Measurements from ENCODE around the gene ODAD2.

Gene ODAD2

GRCh38 chr10:27784272-27784671 is 214.6 kb downstream of the ODAD2 start:
- Histone ChIP-seq H3K27me3 (ENCODE audit: insufficient read depth, low read length, poor library complexity, severe bottlenecking) (no peaks in the 10 kb centered on the region), H3K9me3 (ENCODE audit: insufficient read depth, low read depth, low read length) (no peaks in the 10 kb centered on the region), H3K9me2 (replicated peaks; ENCODE audit: low read depth, low read length) (no peaks in the 10 kb centered on the region), H3F3A (ENCODE audit: low read depth) (no peaks in the 10 kb centered on the region), H3K79me2 (ENCODE audit: insufficient read depth, low read length) (no peaks in the 10 kb centered on the region), H3K36me3 (ENCODE audit: insufficient read depth, low read length) (no peaks in the 10 kb centered on the region), H2AFZ (ENCODE audit: low read length) (peak overlapping the region; percentile 40; the same call in 1 of the 2 replicates), H4K20me1 (ENCODE audit: insufficient read depth, low read length, poor library complexity, severe bottlenecking) (no peaks in the 10 kb centered on the region), H3K4me3 (ENCODE audit: low read length, poor library complexity, severe bottlenecking) (no peak overlapping the region), H3K4me1 (ENCODE audit: insufficient read depth, low read length, poor library complexity, severe bottlenecking) (no peaks in the 10 kb centered on the region), H3K9ac (ENCODE audit: low read depth, low read length, poor library complexity, severe bottlenecking) (no peak overlapping the region), H3K4me2 (ENCODE audit: low read depth, low read length, poor library complexity, severe bottlenecking) (no peak overlapping the region)
- TF ChIP-seq EZH2phosphoT487 (IDR thresholded peaks at IDR 0.05; ENCODE audit: borderline replicate concordance) (no peak), CTCF (conservative IDR thresholded peaks at IDR 0.05; ENCODE audit: low read length) (no peak)

GRCh38 chr10:27783660-27784059 is 215.2 kb downstream of the ODAD2 start:
- Histone ChIP-seq H2AFZ (ENCODE audit: low read length) (no peak overlapping the region), H3F3A (ENCODE audit: low read depth) (no peaks in the 10 kb centered on the region), H3K9me2 (replicated peaks; ENCODE audit: low read depth, low read length) (no peaks in the 10 kb centered on the region), H4K20me1 (ENCODE audit: insufficient read depth, low read length, poor library complexity, severe bottlenecking) (no peaks in the 10 kb centered on the region), H3K27me3 (ENCODE audit: insufficient read depth, low read length, poor library complexity, severe bottlenecking) (no peaks in the 10 kb centered on the region), H3K9ac (ENCODE audit: low read depth, low read length, poor library complexity, severe bottlenecking) (no peak overlapping the region), H3K9me3 (ENCODE audit: insufficient read depth, low read depth, low read length) (no peaks in the 10 kb centered on the region), H3K4me3 (ENCODE audit: low read length, poor library complexity, severe bottlenecking) (no peak overlapping the region), H3K36me3 (ENCODE audit: insufficient read depth, low read length) (no peaks in the 10 kb centered on the region), H3K79me2 (ENCODE audit: insufficient read depth, low read length) (no peaks in the 10 kb centered on the region), H3K4me2 (ENCODE audit: low read depth, low read length, poor library complexity, severe bottlenecking) (no peak overlapping the region), H3K4me1 (ENCODE audit: insufficient read depth, low read length, poor library complexity, severe bottlenecking) (no peaks in the 10 kb centered on the region)
- TF ChIP-seq EZH2phosphoT487 (IDR thresholded peaks at IDR 0.05; ENCODE audit: borderline replicate concordance): no peak
- TF ChIP-seq CTCF (conservative IDR thresholded peaks at IDR 0.05; ENCODE audit: low read length): peak; percentile 77

- H3F3A ChIP-seq (ENCODE audit: low read depth): no peaks in the 10 kb centered on the region
- no peak overlapping the region for H3K4me2 ChIP-seq (ENCODE audit: low read depth, low read length, poor library complexity, severe bottlenecking)
- no peak overlapping the region for H3K9ac ChIP-seq (ENCODE audit: low read depth, low read length, poor library complexity, severe bottlenecking)
- H3K4me3 ChIP-seq (ENCODE audit: low read length, poor library complexity, severe bottlenecking): no peak overlapping the region
- no peak overlapping the region for H2AFZ ChIP-seq (ENCODE audit: low read length)
- H3K79me2 ChIP-seq (ENCODE audit: insufficient read depth, low read length): no peaks in the 10 kb centered on the region
- H3K36me3 ChIP-seq (ENCODE audit: insufficient read depth, low read length): no peaks in the 10 kb centered on the region
- no peaks in the 10 kb centered on the region for H3K27me3 ChIP-seq (ENCODE audit: insufficient read depth, low read length, poor library complexity, severe bottlenecking)
- no peaks in the 10 kb centered on the region for H3K9me2 ChIP-seq (replicated peaks; ENCODE audit: low read depth, low read length)
- TF ChIP-seq CTCF (conservative IDR thresholded peaks at IDR 0.05; ENCODE audit: low read length) (no peak), EZH2phosphoT487 (IDR thresholded peaks at IDR 0.05; ENCODE audit: borderline replicate concordance) (no peak)
- no peaks in the 10 kb centered on the region for H3K9me3 ChIP-seq (ENCODE audit: insufficient read depth, low read depth, low read length)
- H4K20me1 ChIP-seq (ENCODE audit: insufficient read depth, low read length, poor library complexity, severe bottlenecking): no peaks in the 10 kb centered on the region
- peaks cover 7% of the 10 kb centered on the region for H3K4me1 ChIP-seq (ENCODE audit: insufficient read depth, low read length, poor library complexity, severe bottlenecking)
Observed at GRCh38 chr10:27779462-27780015, 219.3 kb downstream of the ODAD2 start.

All from Loucy (cell line).